Measurements from ENCODE around the gene MPG. TPM values are rescaled to one million over a fixed set of nuclear protein-coding genes. Genes with fewer than 3 reads are reported as not detected.
A peak's percentile ranks its signal among the peaks of the same experiment; 100 is the strongest.

Gene MPG
- total and polyA plus RNA-seq, 2 donors (not counting 1 experiment from before 2014, with no cell fraction given) = 59.6 to 66.4 TPM

- CTCF ChIA-PET = interaction anchor here (0.6 to 4.2 kb wide), 3 partner anchors 13 to 31 kb away, joined by 3 to 31 read pairs (median 20); no protein-coding TSS in a partner anchor
- DNase-seq (no peak), ATAC-seq (ENCODE audit: low read depth) (no peak)
- no peak overlapping the region for H3K4me3 ChIP-seq (ENCODE audit: control extremely low read depth in 1 of 5, extremely low read depth in 1 of 5, insufficient read depth in 1 of 5, low read depth in 2 of 5, low read length in 4 of 5)
- no peaks in the 10 kb centered on the region for H3K9me3 ChIP-seq (ENCODE audit: control extremely low read depth in 1 of 3, control insufficient read depth in 2 of 3, insufficient read depth in 1 of 3, low read length in 2 of 3)
- peaks cover 29 to 37% of the 10 kb centered on the region in 2 donors for H3K4me1 ChIP-seq (ENCODE audit: control insufficient read depth in 2 of 2, insufficient read depth in 2 of 2, low read length in 2 of 2)
- Mint-ChIP-seq H3K27ac (peak overlapping the region; percentile 63), H3K9me3 (ENCODE audit: insufficient read depth) (no peaks in the 10 kb centered on the region), H3K27me3 (no peaks in the 10 kb centered on the region), H3K4me3 (no peak overlapping the region), H3K4me1 (peaks cover 36% of the 10 kb centered on the region)
- H3K36me3 ChIP-seq (replicated peaks in 1 of 2; ENCODE audit: control extremely low read depth in 1 of 2, control insufficient read depth in 1 of 2, extremely low read depth in 1 of 2, insufficient read depth in 2 of 2, low read length in 1 of 2) = peaks cover 0 to 36% of the 10 kb centered on the region in 2 experiments
- no peak overlapping the region for H3K4me2 ChIP-seq (replicated peaks; ENCODE audit: low read depth, low read length, poor library complexity, severe bottlenecking)
- intact Hi-C loops (cut with micrococcal nuclease) = no loop called here
- no peak overlapping the region for H3K9ac ChIP-seq (ENCODE audit: low read length)
- H2AFZ ChIP-seq (ENCODE audit: insufficient read depth, low read depth, low read length, poor library complexity, severe bottlenecking) = no peak overlapping the region
- H3K27me3 ChIP-seq (replicated peaks in 1 of 4; ENCODE audit: control extremely low read depth in 1 of 4, control insufficient read depth in 3 of 4, insufficient read depth in 4 of 4, low read length in 3 of 4) = no peaks in the 10 kb centered on the region
- TF ChIP-seq CTCF (IDR thresholded peaks at IDR 0.05) (no peak), EZH2 (IDR thresholded peaks at IDR 0.05; ENCODE audit: borderline replicate concordance, insufficient read depth, low read depth, low read length, poor library complexity, severe bottlenecking) (no peak)
- peak overlapping the region in 1 of 2 donors; percentile 93 for H3K27ac ChIP-seq (ENCODE audit: low read length in 2 of 2)
- H4K20me1 ChIP-seq (ENCODE audit: control insufficient read depth, insufficient read depth, low read length, poor library complexity, severe bottlenecking) = peaks cover 9% of the 10 kb centered on the region
- POLR2A ChIA-PET = no interaction called here
- WGBS (ENCODE audit: insufficient coverage) = 97% methylated on average over 18 of the region's 31 CpGs
- peaks cover 21% of the 10 kb centered on the region for H3K79me2 ChIP-seq (ENCODE audit: control insufficient read depth, insufficient read depth, low read length)
These were observed 5.1 kb downstream of the MPG start for GRCh38 chr16:83060-83603.
